GM19397 (cell line): ENCODE data around the gene NLRP1.

Experiments
- ATAC-seq: cut with Tn5 transposase; IDR thresholded peaks from one replicate; pipeline ENCODE4 v1.9.1; 2021; ENCODE audit warnings: mild to moderate bottlenecking, moderate library complexity; ENCODE audit not compliant: unreplicated experiment

Gene NLRP1

DNA sequence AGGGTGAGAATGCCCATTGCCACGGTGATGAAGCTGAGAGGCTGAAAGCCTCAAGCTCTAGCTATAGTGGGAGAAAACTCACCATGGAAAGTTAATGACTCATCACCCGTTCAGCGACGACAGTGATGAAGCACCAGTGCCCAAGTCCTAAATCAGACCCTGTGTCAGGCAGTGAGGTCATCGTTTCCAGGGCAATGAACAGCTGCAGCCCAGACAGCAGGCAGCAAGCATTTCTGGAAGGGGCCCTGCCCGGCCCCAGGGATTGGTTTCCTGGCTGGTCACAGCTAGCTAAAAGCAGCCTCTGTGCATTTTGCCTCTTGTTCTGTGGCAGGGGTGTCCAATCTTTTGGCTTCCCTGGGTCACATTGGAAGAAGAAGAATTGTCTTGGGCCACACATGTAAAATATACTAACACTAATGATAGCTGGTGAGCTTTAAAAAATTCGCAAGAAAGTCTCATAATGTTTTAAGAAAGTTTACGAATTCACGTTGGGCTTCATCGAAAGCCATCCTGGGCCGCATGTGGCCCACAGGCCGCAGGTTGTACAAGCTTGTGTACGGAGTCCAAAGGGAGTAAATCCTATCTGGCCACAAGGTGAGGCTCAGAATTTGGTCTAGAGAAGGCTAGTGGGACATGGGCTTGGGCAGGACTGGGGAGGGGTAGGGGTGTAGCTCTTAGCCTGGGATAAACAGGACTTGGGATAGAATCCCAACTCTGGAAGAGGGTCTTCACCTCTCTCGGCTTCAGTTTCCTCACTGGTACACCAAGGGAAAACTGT, 57.3 kb downstream of the NLRP1 start:
- no peak for ATAC-seq

DNA sequence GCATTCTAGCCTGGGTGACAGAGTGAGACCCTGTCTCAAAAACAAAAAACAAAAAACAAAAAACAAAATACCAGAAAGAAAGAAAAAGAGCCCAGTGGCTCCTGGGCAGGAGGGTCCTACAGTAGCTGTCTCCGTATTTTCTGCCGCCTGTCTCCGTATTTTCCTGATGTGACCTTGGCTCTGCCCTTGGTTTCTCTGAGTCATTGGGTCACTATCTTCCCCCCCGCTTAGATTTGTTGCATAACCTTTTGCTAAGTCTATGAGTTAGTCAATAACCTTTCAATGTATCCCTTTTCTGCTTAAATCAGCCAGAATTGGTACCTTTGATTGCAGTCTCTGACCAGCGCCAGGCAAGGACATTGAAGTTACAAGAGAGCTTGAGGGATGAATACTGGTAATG, 61.1 kb downstream of the NLRP1 start:
- no peak for ATAC-seq

DNA sequence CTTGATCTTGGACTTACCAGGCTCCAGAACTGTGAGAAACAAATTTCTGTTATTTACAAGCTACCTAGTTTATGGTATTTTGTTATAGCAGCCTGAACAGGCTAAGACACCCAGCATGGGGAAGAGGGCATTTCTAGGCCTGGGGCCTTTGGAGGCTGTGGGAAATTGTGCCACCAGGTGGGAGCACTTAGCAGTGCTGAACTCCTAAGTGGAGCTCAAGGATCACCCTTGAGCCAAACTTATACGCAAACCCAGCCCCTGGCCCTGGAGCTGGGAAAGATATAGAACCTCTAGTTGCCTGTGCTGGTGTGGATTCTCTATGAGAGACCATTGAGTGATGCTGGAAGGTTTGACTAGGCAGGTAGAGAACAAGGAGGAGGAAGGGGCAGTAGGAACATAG, 61.8 kb downstream of the NLRP1 start:
- no peak for ATAC-seq

DNA sequence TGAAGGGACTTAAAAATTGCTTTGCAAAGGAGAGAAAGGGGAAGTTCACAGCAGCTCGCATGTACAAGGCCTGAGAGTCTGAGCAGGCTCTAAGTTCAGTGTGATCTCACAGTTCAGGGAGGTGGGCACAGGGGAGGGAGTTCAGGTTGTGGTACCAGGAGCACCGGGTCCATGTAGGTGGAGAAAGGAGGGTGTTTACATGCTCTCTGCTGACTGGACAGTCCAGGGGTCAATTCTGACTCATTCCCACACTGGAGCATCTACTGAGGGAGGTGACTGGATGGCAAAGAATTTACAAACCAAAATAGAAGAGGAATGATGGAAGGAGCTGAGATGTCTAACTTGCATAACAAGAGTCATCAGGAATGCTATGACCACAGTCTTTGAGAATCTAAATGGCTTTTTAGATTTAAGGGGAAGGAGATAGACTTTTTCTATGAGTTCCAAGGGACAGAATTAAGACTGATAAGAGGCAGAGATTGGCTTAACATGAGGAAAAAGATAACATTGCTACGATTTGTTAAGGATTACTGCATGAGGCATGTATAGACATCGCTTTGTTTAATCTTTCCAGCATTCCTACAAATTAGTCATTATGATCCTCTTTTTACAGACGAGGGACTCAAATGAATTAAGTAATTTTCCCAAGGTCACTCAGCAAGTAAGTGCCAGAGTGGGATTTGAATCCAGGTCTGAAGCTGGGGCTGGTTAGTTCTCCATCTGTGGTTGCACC, 68.1 kb downstream of the NLRP1 start:
- ATAC-seq, result no peak

DNA sequence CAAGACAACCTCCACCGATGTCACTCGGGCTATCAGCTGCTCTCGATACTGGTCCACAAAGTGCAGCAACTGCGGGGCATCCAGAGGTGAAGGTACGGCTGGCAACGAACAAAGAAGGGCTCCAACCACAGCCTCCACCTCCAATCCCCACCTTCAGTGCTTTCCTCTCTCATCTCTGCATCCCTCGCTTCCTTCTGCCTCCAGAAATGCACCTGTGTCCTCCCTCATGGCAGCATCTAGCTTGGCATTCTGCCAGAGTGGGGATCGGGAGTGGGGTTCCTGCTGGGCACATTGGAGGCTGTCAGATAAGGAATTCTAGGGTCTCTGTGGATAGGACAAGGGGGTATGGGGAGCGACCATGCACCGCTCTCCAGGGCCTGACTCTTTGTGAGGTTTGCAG, 69.3 kb downstream of the NLRP1 start:
- no peak for ATAC-seq

DNA sequence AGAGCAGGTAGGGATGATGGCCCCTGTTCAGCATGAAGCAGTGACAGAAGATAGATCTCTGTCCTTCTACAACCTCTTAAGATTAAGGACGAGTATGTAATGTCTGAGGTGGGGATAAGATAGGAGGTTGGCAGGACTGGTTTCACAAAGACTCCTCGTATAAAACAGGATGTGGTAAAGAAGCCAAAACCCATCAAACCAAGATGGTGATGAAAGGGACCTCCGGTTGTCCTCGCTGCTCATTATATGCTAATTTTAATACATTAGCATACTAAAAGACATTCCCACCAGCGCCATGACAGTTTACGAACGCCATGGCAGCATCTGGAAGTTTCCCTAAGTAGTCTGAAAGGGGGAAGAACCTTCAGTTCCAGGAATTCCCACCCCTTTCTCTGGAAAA, 70.7 kb downstream of the NLRP1 start:
- ATAC-seq, result no peak

DNA sequence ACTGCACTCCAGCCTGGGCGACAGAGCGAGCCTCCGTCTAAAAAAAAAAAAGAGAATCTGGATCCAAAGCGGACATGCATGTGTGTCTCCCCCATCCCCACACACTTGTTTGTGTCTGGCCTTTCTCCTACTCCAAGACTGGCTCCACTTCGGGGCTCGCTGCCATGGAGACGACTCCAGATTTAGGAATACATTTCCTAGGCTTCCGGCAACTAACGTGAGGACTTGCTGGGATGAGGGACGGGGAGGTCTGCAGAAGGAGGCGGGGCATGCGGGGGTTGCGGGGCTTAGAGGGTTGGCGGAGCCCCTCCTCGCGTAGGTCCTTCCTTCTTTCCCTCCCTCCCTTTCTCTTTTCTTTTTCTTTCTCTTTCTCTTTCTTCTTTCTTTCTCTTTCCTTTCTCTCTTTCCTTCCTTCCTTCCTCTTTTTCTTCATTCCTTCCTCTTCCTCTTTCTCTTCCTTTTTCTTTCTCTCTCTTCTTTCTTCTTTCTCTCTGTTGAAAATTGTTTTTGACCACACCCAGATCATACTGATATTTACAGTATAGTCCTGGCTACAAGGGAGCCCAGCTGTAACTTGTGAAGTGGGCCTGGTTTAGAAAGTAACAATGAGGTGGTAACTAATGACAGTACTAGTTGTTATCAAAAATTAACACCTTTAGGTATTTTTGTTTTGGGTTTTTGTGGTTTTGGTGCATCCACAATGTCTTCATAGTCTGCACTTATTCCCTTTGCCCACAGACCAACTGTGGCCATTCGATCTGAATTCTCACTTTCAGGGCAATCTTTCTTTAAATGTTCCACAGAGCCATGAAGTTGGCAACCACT, 72.7 kb downstream of the NLRP1 start:
- ATAC-seq, result no peak

DNA sequence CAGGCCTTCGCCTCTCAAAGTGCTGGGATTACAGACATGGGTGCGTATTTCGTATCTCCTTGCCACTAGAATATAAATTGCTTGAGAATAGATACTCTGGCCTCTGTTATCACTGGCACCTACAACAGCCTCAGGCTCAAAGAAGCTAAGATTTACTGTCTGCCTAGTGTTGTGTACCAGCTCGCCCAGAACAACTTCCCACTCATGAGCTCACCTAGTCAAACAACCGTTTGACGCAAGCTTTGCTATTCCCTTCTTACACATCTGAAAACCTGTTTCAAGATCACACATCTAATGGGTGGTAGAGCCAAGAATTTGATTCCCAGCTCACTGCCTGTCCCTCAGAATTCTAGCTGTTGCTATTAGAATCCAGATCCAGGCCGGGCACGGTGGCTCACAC, 73.5 kb downstream of the NLRP1 start:
- no peak for ATAC-seq

DNA sequence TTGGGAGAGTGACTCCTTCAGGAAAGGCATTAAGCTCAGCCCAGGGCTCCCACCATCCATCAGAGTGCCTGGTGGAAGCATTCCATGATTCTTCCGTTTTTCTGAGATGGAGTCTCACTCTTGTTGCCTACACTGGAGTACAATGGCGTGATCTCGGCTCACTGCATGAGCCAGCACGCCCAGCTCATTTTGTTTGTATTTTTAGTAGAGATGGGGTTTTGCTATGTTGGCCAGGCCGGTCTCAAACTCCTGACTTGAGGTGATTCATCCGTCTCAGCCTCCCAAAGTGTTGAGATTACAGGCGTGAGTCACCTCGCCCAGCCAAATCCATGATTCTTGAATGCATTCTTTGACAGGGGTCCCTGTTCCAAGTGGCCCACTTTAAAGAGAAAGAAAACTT, 74.8 kb downstream of the NLRP1 start:
- no peak for ATAC-seq

DNA sequence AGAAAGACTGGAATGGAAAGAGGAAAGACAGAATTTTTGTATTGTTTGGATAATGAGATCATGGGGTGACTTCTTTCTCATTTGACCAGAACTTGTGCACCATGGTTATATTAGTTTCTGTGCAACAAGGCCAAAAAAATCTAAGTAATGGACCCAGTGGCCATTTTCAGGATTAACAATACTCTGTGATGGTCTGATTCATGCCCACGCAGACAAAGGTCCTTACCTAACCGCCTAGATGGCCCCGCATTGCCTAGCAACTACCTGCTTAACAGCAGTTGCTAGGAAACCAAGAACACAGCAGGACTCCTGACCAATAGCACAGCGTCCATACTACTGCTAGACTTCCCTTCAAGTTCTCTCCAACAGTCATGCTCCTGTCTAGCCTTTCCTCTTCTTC, 75.5 kb downstream of the NLRP1 start:
- no peak for ATAC-seq

DNA sequence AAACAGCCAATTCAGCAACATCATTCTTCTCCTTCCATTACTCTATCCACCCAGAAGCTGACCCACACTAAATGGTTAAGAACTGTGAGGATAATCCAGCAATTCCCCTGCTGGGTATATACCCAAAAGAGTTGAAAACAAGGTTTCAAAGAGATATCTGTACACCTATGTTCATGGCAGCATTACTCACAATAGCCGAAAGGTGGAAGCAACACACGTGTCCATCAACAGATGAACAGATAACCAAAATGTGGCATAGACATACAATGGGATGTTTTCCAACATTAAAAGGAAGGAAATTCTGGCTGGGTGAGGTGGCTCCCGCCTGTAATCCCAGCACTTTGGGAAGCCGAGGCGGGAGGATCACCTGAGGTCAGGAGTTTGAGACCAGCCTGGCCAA, 78.0 kb downstream of the NLRP1 start:
- ATAC-seq, result no peak

DNA sequence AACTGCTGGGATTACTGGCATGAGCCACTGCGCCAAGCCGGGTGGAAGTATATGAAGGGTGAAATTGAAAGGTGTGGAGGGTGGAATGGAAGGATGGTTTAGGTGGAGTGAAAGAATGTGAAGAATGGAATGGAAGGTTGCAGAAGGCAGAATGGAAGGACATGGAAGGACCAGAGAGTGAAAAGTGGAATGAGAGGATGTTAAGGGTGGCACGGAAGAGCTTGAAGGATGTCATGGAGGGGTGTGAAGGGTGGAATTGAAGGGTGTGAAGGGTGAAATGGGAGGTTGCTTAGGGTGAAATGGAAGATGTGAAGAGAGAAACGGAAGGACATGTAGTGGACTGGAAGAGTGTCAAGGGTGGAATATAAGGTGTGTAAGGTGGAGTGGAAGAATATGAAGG, 81.8 kb downstream of the NLRP1 start:
- no peak for ATAC-seq

DNA sequence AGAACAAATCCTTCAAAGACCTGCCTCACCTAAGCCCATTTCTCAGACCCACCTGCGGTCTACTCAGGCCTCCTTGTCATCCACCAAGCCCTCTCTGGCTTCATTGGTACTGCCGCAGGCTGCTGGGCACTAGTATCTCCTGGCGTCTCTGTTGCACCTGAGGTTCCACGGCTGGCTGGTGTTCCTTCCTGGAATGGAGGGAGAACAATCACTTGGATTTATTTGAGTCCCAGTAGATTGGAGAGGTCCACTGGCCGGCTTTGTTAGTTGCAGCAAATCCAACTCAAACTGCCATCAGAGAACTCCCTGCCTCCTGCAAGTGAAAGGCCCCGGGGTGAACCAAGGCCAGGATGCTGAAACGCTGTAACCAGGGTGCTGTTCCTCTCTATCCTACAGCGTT, 82.6 kb downstream of the NLRP1 start:
- ATAC-seq, result no peak

DNA sequence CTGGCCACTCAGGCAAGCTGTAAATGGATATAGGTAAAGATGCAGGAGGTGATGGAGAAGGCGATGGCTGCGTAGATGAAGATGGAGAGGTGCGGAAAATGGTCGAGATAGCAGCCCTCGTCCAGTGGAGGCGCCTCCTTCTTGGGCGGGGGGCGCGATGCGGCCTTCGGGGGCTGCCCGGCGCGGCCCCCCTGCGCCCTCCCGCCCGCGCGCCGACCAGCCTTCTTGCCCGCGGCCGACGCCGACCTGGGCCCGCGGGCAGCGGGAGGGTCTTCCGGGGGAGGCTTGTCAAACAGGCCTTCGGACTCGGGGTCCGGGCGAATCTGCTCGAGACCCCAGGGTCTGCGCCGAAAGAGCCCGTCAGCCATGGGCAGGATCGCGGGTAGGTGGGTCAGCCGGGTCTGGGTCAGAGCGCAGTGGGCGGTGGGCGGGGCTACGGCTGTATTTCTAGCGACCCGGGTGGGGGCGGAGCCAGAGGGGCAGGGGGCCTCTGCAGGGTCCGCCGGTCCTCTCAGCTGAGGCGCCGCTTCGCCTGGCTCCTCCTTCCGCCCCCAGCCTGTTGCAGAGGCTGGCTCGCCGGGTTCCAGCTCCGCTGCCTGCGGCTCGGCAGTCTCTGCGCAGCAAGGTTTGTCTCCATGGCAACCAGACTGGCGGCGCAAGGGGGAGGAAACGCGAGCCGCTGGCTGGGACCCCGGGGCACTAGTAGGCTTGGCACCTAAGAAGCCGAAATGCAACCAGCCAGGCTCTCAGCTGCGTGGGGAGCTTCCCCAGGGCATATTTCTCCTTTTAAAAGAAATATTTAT, 83.5 kb downstream of the NLRP1 start:
- ATAC-seq, result peak; percentile 65

DNA sequence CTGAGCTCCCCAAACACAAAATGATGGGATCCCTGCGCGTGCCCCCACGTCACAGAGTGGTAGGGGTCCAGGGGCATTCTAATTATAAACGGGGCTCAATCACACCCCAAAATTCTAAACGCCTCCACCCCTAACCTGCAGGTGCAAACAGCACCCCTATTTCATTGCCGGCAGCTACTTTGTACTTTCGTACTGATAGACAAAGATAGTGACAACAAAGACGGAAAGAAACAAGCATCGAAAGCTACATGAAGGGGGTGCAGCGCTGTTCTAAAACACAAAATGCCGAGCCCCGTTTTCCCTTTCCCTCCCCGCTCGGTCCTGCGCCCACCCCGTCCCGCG, 84.1 kb downstream of the NLRP1 start:
- ATAC-seq, result no peak

DNA sequence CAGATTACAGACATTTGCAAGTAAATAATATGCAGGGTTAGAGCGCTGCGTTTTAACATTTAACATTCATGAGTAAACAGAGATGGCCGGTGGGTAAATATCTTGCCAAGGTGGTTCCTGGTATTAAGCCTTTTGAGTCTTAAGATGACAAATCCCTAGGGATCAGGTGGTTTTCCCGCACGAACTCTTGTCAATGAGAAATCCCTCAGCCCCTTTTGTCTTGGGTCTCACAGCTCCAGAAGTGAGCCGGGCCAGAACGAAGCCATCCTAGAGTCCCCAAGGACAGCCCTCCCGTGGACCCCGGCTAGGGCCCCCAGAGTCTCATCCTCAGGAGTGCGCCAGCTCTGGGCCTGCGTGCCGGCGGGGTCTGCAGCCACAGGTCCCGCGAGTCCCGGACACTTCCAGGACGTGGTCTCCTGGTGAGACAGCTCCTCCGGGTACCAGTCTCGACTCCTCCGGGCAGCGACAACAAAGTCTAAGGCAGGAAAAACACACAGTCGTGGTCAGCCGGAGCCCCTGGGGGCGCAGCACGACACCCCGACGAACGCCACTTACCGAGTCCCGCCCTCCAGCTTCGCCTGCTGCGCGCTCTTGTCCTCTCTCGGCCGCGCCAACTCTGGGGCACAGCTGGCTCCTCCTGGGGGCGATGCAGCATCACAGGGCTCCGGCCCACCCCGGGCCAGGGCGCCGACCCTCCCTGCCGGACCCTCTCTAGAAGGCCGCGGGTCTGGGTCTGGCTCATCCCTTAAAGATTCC, 84.7 kb downstream of the NLRP1 start:
- ATAC-seq, result no peak

DNA sequence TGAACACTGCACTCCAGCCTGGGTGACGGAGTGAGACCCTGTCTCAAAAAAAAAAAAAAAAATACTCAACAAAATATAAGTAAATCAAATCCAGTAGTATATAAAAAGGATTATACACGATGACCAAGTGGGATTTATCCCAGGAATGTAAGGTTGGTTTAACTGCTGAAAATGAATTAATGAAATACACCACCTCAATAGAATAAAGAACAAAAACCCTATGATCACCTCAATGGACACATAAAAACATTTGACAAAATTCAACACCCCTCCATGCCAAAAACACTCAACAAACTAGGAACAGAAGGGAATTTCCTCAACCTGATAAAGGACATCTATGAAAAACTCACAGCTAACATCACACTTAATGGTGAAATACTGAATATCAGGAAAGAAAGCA, 91.3 kb downstream of the NLRP1 start:
- no peak for ATAC-seq

DNA sequence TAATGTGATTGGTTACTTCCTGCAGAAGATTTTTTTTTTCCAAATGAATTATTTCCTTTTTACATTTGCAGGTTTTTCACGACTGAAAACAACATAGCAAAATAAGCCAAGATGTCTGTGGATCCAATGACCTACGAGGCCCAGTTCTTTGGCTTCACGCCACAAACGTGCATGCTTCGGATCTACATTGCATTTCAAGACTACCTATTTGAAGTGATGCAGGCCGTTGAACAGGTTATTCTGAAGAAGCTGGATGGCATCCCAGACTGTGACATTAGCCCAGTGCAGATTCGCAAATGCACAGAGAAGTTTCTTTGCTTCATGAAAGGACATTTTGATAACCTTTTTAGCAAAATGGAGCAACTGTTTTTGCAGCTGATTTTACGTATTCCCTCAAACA, 95.6 kb downstream of the NLRP1 start:
- ATAC-seq, result no peak

DNA sequence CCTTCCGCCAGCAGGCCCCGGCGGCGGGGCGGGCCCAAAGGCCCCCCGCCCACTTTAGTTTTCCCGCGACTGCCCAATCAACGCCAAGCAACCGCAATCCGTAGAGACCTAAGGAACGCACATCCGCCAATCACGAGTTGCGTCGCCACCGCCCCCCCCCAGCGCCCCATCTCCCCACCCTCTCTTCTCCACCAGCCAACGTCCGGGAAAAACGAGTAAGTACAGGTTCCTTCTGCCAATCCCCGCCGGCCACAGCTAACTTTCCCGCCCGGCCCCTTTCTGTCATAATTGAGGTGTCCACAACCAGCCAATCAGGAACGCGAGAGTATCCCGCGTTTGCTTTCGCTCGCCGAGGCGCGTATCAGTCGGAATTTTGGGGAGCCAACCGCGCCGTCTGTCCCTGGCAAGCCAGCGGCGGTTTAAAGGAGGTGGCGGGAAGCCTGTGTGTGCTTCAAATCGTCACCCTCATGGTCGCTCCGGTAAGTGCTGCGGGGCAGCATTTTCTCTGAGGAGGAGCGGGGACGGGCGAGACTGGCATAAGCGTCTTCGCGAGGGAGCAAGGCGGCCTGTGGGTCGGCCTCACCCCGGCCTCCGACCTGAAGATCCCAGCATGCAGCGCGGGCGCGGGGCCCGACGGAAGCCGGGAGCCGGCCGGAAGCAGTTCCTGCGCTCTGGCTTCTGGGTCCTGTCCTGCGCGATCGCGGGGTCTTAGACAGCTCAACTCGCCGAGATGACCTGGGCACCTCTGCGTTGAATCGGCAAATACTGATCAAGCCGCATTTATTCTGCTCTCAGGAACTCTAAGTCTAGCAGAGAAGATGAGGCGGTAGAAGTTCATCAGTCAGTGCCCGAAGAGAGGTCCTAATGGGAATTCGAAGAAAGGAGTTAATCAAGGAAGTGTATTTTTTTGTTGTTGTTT, 97.8 kb downstream of the NLRP1 start, which contains the start of gene MIS12:
Gene MIS12 (plus strand): TSS at position 361 of the 919 bp plus-strand sequence. CDS start 2,297 bp downstream, outside the sequence.
- ATAC-seq, result peak; percentile 74
